NOMO-1 treated with DMSO at 0.1 percent for 48 hours (cell line): ENCODE results near the gene MCIDAS.

ENCODE experiments used
- DNase-seq: peaks from one replicate; lab custom pipeline; 2025; ENCODE audit not compliant: unreplicated experiment; lab: John Stamatoyannopoulos, UW

MCIDAS gene

GRCh38 chr5:55226934-55227663 lies at the start of gene MCIDAS:
MCIDAS (minus strand) TSS chr5:55227315; CDS start chr5:55227138, 177 bp downstream.
- peak; percentile 20 for DNase-seq

GRCh38 chr5:55276771-55277170 lies 49.7 kb upstream of the MCIDAS start:
- no peak for DNase-seq

- DNase-seq: no peak
Observed at GRCh38 chr5:55258339-55258738, 31.2 kb upstream of the MCIDAS start.

GRCh38 chr5:55254802-55255201 lies 27.7 kb upstream of the MCIDAS start:
- DNase-seq: no peak

- DNase-seq: no peak
Observed at GRCh38 chr5:55250064-55250463, 22.9 kb upstream of the MCIDAS start.

GRCh38 chr5:55241746-55242145 lies 14.6 kb upstream of the MCIDAS start:
- DNase-seq: no peak

- no peak for DNase-seq
Observed at GRCh38 chr5:55236800-55237199, 9.7 kb upstream of the MCIDAS start.

- DNase-seq: no peak
Observed at GRCh38 chr5:55234121-55234700, 7.1 kb upstream of the MCIDAS start.

- DNase-seq: peak; percentile 44
Observed at GRCh38 chr5:55232985-55233928, 6.1 kb upstream of the MCIDAS start, which contains the start of gene CCNO. CCNO (minus strand) TSS chr5:55233608; CDS start chr5:55233523, 85 bp downstream.

GRCh38 chr5:55232271-55232984 lies 5.3 kb upstream of the MCIDAS start:
- no peak for DNase-seq

- no peak for DNase-seq
Observed at GRCh38 chr5:55231919-55232270, 4.8 kb upstream of the MCIDAS start.

GRCh38 chr5:55231029-55231918 lies 4.2 kb upstream of the MCIDAS start:
- peak; percentile 23 for DNase-seq

GRCh38 chr5:55230086-55230629 lies 3.0 kb upstream of the MCIDAS start:
- DNase-seq: no peak

- DNase-seq: no peak
Observed at GRCh38 chr5:55227664-55228430, 732 bp upstream of the MCIDAS start.

GRCh38 chr5:55226027-55226933 lies 835 bp downstream of the MCIDAS start:
- DNase-seq: peak; percentile 52

GRCh38 chr5:55225346-55225745 lies 1.8 kb downstream of the MCIDAS start:
- DNase-seq: no peak

GRCh38 chr5:55223812-55224240 lies 3.3 kb downstream of the MCIDAS start:
- DNase-seq: no peak
